Measurements from ENCODE around the gene C1orf159.

The C1orf159 gene

GRCh38 chr1:1130206-1131120 is 14.6 kb upstream of the C1orf159 start:
- no peak for DNase-seq

DNA sequence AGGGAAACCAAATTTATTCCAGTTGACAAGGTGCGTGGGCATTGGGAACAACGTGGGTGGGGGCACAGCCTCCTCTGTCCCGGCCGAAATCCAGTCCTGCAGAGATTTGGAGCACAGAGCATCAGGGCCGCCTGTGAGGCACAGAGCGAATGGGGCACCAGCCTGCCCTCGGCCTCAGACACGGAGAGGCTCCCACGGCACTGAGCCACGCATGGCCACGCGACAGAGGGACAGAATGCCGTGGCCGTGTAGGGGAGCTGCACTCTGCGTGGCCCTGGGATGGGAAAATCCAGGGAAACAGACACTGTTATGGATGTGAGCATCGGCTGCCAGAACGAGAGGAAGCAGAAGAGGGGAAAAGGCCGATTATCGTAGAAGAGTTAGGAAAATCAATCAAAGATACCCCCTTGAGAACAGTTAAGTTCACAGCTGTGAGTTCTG is 13.5 kb upstream of the C1orf159 start:
- no peak for DNase-seq

- no peak for DNase-seq
Observed at GRCh38 chr1:1128454-1129139, 12.7 kb upstream of the C1orf159 start.

- no peak for DNase-seq
Observed at GRCh38 chr1:1127551-1128451, 11.9 kb upstream of the C1orf159 start.

DNA sequence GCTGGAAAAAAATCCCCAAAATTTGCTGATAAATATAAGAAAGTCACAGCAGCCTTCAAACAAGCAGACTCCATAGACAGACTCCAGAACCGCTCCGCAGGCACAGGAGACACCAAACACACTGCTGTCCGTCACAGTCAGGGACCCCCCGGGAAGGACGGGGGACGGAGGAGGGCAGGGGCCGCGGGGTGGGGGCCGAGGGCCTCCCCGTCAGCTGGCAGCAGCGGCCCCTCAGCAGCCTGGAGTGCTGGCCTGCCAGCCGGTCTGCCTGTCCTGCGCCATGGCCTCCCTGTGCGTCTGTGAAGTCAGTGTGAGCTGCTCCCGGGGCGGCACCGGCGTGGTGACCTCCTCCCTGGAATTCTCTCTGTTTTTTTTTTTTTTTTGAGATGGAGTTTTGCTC is 10.1 kb upstream of the C1orf159 start:
- DNase-seq = no peak

- DNase-seq = no peak
Observed at GRCh38 chr1:1124786-1125642, 9.1 kb upstream of the C1orf159 start.

DNA sequence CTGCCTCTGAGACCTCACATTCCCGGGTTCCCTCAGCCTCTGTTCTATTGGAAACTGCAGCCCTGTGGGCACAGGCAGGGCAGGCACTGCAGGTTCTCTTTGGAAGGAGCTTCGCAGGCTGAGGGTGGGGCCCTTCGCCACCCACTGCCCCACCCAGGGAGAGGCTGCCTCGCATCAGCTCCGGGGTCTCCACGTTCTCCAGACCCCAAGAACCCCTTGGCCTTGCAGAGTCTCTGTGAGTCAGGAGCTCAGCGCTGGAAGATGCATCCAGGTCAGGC is 8.6 kb upstream of the C1orf159 start:
- no peak for DNase-seq

DNA sequence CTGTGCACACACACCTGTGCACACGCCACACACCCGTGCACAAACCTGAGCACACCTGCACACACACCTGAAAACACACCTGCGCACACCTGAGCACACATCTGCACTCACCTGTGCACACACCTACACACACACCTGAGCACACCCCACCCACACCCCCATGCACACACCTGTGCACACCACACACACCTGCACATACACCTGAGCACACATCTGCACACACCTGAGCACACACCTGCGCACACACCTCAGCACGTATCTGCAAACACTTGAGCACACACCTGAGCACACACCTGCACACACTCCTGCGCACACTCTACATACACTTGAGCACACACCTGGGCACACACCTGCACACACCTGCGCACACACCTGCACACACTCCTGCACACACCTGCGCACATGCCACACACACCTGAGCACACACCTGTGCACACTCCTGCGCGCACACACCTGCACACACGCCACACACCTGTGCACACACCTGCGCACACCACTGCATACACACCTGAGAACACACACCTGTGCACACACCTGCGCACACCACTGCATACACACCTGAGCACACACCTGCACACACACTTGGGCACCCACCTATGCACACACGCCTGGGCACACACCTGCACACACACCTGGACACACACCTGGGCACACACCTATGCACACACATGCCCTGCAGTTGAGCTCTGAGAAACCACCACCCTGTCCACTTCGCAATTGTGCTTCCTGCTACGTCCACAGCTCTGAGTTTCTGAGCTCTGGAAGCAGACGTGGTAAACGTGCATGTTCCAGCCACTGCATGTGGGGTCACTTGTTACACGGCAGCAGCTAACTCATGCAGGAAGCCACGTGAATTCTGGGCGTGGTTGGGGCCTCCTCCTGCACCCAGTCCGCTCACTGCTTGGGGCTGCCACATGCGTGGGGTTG is 8.0 kb upstream of the C1orf159 start:
- no peak for DNase-seq

DNA sequence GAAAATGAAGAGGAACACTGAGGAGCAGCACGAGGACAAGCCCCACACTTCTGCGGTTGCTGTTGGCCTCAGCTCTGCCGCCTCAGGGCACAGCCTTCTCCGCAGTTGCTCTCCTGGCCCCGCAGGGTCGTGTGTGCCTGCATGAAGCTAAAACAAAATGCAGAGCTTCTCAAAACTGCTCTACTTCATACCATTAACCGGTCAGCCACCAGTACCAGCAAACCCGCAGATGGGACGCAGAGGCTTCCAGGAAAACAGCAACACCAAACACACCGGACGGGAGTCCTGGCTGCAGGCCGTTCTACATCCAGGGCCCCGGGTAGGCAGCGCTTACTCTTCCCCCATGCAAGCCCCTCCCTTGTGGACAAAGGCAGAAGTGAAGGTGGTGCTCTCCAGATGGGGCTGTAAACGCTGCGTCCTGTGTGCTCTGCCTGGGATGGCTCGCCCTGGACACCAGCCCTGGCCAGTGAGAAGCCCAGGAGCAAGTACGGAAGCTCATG is 7.1 kb upstream of the C1orf159 start:
- DNase-seq = peak in 1 of 2 experiments; percentile 23

DNA sequence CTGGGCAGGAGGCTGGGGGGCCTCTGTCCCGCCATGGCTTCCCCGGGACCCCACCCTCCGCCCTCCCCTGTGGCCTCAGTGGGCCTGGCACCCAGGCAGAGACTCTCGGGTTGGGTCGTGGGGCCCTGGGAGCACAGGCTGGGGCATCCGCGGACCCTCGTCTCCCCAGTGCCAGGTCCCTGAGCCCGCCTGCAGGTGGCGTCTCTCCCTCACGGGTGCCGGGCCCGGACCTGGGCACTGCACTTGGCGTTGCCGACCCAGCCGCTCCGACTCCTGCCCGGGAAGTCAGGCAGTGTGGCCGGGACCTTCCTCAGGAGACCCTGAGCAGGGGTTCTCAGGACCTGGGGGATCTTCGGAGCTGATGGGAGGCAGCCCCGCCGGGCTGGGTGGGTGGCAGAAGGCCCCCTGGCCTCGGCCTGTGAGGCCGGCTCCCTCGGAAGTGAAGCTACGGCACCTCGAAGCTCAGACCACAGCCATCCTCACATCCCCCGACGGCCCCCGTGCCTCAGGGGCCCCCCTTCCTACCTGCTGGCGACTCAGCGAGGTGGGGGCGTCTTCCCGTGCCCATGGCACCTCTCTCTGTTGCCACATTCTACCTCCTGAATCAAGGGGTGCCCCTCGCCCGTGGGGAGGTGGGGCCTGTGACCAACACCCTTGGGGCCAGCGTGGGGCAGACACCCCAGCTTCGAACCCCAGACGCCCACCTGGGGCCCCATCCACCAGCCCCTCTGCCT is 6.4 kb upstream of the C1orf159 start:
- peak; percentile 38 to 73 for DNase-seq

DNA sequence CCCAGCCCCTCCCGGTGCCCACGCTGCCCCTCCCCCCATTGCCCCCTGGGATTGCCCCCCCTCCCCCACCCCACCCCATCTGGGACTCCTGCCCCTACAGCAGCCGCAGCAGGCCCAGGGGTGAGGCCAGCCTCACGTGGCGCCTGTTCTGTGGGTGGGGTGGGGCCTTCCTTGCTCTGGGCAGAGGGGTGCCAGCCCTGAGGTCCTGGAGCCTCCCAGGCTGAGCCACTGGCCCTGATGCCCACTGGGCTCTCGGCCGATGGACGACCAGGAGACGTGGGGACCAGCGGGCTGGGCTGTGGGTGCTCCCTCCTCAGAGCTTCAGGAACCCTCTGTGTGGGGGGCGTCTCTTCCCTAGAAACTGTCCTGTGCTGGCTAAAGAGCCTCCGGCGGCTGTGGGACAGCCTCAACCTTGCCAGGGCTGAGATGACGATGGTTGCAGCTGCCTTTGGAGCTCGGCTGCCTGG is 5.8 kb upstream of the C1orf159 start:
- no peak for DNase-seq

- DNase-seq = no peak
Observed at GRCh38 chr1:1120866-1121591, 5.1 kb upstream of the C1orf159 start.

DNA sequence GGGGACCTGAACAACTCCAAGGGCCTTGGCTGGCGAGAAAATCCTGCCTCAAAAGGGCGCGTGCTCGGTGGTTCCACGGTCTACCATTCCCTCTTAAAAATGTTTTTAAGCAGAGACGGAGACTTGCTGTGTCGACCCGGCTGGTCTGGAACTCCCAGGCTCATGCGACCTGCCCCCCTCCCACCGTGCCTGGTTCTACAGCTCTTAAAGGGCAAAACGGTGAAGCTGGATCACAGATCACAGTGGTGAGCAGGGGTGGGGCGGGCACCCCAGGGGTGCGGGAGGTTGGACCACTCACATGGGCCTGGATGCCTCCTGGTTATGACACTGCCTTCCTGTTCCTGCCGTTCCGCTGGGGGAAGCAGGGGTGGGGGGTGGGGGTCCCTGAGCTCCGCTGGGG is 4.2 kb upstream of the C1orf159 start:
- no peak for DNase-seq

- DNase-seq = no peak
Observed at GRCh38 chr1:1119272-1119890, 3.5 kb upstream of the C1orf159 start.

DNA sequence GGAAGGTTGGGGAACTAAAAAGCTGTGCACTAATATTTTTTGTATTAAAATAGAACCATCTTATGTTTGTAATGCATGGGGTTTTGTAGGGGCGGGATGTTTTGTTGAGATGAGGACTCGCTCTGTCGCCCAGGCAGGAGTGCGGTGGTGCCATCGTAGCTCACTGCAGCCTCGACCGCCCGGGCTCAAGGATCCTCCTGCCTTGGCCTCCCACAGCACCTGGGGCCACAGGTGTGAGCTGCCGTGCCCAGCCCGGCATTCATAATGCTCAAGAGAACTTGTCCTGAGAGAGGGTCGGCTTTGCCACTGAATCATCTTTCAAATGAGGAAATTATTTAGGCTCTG is 3.0 kb upstream of the C1orf159 start:
- DNase-seq = no peak

DNA sequence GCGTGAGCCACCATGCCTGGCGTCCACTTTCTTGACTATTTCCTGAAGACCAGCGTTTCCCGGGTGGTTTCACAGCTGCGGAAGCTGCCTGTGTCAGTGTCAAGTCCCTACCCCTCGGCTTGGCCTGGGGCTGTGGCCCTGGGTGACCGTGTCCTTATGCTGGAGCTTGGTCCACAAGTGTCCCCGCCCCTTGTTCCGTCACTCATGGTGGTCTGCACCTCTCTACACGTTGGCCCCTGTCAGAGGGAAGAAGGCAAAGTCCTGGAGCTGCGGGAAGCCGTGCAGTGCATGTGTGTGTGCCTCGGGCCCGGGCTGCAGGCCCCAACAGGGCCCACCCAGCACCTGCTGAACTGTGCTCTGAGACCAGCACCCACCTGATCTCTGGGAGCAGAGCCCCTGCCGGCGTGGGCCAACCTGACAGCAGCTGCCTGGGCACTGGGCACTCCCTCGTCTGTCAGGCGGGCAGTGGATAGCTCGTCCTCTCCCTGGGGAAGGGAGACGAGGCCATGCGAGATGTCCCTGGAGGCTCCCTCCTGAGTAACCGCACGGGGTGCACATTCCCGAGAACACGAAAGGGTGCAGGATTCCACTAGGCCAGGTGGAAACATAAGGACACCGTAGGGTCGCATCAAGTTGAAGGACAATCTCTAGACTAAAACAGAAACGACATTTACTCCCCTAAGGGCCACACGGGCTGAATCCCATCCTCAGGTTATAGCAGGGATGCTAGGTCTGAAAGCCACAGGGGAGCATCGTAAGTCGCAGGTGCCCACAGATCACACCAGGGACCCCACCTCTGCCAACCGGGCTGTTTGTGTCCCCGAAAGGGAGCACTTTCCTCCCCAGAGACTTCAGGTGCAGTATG is 2.4 kb upstream of the C1orf159 start:
- DNase-seq = no peak

DNA sequence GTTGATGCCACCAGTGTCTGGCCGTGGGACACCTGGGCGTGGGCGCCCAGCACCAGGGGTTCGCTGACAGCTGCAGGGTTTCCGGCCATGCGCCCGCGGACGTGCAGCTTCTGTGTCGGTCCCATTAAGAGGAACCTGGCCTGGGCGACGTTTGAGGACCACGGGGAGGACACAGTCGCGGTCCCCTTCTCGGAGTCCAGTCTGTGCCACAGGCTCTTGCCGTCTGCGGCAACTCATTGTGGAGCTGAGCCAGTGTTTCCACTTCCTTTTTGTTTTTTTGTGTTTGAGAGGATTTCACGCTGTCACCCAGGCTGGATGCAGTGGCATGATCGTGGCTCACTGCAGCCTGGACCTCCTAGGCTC is 1.6 kb upstream of the C1orf159 start:
- no peak for DNase-seq

Data from SHP77 (cell line).